Activated CD8-positive, alpha-beta memory T cell treated with anti-CD3 and anti-CD28 coated beads for 24 hours (primary cell): ENCODE data around the gene IL3.

Experiments
- DNase-seq: peaks from one replicate; pipeline ENCODE4 v3.0.0-alpha.2; 2020

The IL3 gene

DNA sequence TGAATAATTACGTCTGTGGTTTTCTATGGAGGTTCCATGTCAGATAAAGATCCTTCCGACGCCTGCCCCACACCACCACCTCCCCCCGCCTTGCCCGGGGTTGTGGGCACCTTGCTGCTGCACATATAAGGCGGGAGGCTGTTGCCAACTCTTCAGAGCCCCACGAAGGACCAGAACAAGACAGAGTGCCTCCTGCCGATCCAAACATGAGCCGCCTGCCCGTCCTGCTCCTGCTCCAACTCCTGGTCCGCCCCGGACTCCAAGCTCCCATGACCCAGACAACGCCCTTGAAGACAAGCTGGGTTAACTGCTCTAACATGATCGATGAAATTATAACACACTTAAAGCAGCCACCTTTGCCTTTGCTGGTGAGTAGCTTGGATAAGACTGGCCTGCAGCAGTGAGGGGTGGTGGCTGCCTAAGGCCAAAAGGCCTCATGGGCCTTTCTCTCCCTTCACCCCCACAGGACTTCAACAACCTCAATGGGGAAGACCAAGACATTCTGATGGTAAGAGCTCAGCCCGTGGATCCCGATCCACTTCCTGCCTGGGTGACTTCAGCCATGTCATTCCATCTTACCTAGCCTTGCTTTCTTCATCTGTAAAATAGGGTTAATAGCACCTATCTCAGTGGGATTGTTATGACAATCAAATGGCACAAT is at the start of gene IL3:
TSS of gene IL3 (plus strand) at position 155 of the 661 bp plus-strand sequence. CDS start at position 207, 52 bp downstream.
- DNase-seq = peak; percentile 50

DNA sequence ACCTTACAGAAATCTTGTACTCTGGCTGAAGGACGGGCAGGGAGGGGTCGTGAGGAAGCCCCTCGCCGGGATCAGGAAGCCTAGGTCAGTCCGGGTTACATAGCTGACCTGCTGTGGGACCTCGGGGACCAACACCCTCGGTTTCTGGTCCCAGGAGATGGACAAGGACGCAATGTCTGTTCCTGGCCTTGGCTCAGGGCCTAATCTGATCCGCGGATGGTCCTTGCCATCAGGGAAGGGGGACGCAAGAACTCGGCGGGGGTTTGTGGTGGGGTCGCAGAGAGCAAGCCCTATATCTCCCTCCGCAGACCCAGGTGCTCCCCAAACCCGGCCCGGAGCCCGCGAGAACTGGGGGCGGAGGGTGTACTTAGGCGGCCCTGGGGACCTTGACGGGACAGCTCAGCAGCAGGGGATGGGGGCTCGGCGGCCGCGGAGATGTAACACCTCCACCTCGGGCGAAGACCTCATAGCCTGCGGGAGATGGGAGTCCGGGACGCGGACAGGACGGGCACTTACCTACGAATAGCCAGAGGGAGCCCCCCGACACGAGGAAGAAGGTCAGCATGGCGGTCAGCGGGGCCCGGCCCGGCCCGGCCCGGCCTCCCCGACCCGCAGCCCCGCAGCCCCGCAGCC is 49.4 kb upstream of the IL3 start:
- DNase-seq = peak; percentile 63

GRCh38 chr5:132011622-132012343 is 48.7 kb upstream of the IL3 start, which contains the start of gene ACSL6:
TSS of gene ACSL6 (minus strand) at chr5:132011658. CDS start at chr5:132011553, 105 bp downstream.
- peak; percentile 72 for DNase-seq

DNA sequence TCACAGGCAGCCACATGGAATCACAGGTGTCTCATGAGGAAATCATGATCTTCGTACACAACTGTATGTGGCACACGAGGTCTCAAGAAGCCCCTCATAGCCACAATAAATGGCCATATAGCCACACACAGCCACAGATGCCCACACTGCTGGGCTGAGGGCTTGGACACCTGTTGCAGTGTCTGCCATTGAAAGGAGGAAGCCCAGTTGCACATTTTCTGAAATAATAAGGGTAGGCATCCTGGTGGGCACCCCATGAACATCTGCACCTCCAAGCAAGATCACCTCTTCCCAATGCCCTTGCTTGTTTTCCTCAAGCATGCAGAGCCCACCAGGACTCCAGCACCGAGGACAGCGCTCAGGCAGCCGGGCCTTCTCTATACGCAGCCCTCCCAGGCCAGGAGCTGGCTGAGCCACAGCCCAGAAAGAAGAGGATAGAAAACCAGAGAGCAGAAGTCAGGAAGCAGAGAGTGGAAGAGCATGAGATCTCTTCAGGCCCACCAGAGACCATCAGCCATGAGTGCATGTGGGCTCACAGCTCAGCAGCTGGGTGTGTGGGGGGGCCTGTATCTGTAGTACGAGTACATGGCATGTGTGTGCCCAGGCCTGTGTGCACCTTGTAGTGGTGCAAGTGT is 48.0 kb upstream of the IL3 start:
- DNase-seq = peak; percentile 69

DNA sequence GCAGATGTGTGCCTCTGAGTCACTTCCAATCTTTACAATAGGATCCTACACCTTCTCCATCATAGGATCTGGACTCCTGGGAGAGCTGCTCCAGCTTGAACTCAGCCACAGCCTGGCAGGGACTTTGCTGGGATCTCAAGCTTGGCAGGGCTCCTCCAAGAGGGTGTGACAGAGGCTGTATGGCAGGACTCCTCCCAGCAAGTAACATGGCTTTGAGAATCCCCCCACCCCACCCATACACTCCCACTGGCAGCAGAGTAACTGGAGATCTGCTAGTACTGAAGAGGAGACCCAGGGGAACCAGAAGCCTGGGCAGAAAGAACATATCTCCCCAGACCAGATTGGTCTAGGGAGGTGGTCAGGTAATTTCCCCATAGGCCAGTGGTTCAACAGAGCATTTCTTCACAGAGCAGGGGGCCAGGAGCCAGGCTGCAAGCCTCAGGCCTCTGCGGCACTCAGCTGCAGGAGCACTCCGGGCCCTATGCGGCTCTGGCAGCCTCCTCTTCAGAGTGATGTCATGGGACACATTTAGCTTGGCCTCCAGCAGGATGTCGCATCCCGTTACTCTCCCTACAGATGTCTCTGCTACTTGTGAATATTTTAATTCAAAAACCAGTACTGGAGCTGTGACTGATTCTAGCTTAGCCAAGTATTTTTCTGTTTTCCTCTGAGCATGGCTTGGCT is 47.3 kb upstream of the IL3 start:
- peak; percentile 52 for DNase-seq

DNA sequence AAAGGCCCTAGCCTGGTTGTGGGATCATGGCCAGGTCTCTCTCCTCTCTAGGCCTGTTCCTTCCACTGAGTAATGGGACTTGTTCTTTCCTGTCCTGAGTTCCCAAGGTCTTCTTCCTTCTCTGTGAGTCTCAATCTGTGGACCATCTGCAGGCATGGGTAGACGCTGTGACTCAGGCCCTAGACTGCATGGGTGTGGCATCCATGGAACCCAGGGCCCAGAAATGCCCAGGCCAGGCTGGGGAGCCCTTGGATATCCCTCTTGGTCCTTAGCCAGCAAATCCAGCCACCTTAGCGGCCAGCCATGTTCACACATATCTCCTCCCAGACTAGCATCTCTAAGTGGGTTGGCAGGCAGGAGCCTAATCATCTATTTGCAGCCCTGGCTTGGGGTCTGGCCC is 46.7 kb upstream of the IL3 start:
- peak; percentile 55 for DNase-seq

- peak; percentile 32 for DNase-seq
These were observed 43.7 kb upstream of the IL3 start for GRCh38 chr5:132016721-132017250.

DNA sequence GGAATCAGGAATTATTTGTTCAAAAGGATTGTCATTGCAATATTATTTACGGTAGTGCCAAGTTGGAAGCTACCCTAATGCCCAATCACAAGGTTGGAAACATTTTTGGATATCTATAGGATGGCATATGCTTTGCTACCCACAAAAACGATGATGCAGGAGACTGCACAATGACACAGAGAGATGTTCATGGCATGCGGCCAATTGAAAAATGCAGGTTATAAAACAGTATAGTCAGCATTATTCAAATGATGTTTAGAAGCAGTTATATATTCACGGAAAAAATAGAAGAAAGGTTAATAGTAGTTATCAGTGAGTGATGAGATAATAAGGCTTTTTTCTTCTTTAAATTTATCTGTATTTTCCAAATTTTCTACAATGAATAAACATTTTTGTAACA is 43.1 kb upstream of the IL3 start:
- DNase-seq = no peak

DNA sequence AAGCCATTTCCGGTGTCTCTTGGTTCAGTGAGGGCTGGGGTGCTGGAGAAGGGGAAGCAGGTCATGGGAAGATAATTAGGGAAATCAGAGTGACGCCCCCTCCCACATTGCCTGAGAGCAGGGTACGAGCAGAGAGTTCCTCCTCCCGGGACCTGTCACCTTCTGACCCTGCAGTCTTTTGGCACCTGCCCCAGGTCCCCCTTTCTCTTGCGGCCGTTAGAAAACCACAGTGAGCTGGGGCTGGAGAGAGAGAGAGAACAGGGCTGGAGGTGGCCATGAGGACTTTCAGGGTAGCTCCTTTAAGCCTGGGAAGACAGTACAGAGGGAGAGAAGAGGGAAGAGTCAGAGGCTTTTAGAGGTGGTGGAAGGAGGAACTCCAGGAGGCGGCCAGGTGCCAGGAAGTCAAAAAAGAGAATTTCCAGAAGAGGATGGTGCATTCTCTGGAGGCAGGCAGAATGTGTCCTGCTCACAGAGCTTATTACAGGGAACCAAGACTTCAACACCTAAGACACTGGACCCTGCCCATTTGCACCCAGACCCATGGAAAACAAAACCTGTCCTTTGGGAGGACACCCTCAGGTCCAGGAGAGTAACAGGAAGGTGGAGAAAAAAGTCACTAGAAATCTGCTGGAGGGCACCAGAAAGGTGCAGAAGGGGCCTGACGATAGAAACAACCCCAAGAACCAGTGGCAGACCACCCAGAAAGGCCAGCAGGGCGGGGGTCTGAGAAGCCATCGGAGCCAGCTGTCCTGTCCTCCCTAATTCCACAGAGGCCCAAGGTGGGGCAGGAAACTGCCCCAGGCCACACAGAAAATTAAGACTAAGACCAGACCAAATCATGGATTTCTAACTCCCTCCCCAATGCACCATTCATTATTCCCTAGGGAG is 42.5 kb upstream of the IL3 start:
- DNase-seq = peak; percentile 53

DNA sequence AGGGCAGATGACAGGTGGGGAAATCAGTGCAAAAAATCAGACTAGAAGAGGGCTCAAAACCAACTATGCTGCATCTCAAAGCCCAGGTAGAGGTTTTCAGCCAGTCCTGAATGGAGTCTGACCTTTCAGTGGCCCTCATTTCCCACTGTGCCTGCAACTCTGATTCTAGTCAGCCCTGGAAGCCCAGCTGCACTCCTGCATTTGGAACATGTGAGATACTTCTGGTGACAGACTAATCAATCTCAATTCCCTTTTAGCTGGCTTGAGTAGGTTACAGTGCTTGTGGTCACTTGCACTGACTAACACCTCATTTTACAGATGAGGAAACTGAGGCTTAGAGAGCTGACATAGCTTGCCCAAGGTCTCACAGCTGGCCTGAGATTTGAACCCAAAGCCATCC is 41.1 kb upstream of the IL3 start:
- peak; percentile 56 for DNase-seq

GRCh38 chr5:132019857-132020555 is 40.4 kb upstream of the IL3 start:
- DNase-seq = peak; percentile 79

GRCh38 chr5:132020568-132021339 is 39.7 kb upstream of the IL3 start:
- peak; percentile 76 for DNase-seq

- DNase-seq = no peak
These were observed 38.8 kb upstream of the IL3 start for GRCh38 chr5:132021654-132022053.

DNA sequence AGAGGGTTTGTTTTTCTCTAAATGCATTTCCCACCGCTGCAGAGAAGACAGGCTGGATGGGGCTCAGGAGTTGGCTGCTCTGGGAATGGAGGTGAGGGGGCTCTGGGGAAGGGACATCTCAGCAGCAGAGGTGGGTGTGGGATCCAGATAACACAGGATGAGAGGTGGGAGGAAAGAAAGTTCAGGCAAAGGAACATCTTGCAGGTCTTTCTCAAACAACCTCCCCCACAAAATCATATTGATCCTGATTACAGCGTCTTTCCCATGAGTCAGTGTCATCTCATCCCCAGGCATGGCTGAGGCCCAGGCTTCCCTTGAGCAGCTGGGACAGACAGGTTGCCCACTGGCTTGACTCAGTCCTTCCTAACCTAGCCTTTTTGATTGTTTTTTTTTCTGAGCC is 37.7 kb upstream of the IL3 start:
- DNase-seq = peak; percentile 61

DNA sequence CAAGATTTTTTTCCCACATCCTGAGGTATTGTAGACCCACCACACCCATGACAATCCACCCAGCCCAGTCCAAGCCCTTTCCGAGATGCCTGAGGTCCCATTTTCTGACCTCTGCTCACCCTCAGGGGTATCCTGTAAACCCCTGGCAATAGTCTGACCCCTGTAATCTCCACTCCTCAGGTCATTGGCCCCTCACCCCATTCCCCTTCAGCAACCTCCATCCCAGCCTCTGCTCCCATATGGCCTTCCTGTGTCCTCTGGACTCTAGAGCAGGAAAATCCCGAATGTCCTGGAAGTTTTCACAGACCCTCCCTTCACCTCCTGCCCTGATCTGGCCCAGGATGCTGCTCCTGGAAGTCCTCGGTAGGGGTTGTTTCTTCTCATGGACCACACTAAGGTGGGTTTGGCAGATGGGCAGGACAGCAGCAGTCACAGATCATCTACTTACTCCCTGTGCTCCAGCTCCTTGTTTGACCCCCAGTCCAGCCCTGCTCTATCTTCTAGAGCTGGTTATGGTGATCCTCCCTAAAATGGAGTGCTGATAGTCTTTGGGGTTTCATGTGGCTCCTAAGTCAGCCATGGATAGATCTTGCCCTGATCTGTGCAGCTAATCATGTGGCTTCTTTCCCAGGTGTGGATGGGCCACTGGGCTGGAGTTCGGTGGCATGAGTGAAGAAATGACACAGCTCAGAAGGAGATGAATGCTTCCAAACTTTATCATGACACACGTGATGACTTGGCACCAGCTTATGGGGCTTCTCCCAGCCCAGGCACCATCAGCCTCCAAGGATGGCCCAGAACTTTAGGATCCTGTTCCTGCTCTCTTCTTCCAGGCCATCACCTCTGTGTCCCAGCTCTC is 37.0 kb upstream of the IL3 start:
- DNase-seq = peak; percentile 60

GRCh38 chr5:132024117-132024435 is 36.4 kb upstream of the IL3 start:
- DNase-seq = no peak

DNA sequence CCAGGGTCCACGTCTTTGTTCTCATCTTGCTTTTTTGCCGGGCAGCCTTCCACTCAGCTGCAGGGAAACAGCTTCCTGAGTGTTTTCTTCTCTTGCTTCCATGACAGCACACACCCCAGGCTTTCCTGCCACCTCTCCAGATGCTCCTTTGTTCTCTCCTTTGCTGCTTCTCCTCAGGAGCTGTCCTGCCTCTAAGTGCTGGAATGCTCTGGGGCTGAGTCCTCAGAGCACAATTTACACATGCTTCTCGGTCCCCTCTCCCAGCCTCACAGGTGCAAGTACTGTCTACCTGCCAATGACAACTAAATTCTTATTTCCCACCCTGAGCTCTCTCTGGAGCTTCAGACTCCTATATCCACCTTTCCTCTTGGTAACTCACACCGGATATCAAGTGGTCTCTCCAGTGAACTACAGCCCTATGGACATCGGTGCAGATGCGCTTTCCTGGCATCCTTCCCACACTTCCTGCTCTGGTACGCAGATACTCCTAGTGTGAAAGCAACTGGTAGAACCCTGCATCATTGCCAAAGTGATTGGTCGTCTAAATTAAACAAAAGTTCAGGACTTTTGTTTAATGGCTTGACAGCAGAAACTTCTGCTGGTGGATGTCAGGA is 35.6 kb upstream of the IL3 start:
- peak; percentile 53 for DNase-seq

DNA sequence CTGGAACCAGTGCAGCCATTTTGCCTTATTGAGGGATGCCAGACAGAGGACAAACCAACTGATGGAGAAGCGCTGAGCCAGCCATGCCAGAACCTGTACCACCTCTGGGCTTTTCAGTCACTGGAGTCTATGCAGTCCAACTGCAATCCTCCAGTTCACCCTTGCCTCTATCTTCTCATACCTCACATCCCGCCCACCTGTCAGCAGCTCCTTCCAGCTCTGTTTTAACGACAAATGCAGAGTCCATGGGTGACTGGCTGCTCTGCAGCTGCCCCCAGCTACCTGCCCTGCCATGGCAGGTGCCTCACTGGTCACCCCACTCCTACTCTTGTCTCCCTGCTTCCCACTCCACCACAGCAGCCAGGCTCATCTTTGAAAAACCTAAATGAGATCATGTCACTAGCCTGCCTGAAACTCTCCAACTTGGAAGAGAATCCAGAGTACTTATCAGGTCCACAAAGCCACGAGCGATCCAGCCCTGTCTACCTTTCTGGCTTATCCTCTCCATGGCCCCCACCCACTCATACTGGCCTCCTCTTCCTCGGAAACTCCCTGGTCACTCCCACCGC is 35.0 kb upstream of the IL3 start:
- DNase-seq = peak; percentile 57
